GM18505 (cell line): ENCODE measurements around the gene IDE.
"Not testable (repeated sequence)": the region's sequence is repeated elsewhere in the genome, so short reads cannot be mapped to it uniquely, and the experiment has no call there.

Experiments
- ATAC-seq: cut with Tn5 transposase; IDR thresholded peaks from one replicate; pipeline ENCODE4 v1.9.1; 2021; ENCODE audit not compliant: unreplicated experiment
- POLR2A ChIP-seq: IDR thresholded peaks from 4 replicates; pipeline ENCODE4 v1.6.1; 2011; ENCODE audit warnings: borderline replicate concordance; ENCODE audit not compliant: insufficient read depth, insufficient read length; ENCODE audit errors: extremely low read depth

The IDE gene

DNA sequence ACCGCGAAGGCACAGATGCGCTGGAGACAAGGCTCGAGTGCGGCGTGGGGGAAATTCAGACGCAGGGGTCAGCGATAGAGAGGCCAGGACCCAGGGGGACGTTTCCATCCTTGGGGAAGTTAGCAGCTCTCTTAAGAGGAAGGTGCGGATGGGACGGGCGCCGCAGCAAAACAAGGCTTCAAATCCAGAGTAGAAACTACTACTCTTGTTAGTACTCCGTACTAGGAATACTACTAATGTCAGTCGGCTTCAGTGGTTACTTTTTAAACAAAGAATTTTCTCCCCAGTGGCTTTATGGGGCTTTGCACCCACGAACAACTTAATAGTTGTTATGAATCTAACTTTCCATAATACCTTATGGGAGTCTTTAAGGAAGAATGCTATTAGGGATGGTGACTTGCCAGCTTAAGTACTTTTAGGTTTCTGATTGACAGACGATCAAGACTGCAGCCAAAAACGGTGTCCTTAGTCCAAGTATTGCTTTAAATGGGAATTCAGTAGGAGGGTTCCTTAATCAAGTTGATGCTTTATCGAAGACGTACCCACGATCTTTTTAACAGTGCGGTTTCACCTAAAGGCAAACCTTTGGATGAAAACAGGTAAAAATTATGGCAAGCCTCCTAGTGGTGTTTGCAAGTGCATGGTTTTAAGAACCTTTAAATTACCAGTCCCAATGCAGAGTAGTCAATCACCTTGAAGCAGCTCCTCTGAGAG lies 812 bp upstream of the IDE start:
- no peak for TF ChIP-seq POLR2A
- peak; percentile 16 for ATAC-seq

DNA sequence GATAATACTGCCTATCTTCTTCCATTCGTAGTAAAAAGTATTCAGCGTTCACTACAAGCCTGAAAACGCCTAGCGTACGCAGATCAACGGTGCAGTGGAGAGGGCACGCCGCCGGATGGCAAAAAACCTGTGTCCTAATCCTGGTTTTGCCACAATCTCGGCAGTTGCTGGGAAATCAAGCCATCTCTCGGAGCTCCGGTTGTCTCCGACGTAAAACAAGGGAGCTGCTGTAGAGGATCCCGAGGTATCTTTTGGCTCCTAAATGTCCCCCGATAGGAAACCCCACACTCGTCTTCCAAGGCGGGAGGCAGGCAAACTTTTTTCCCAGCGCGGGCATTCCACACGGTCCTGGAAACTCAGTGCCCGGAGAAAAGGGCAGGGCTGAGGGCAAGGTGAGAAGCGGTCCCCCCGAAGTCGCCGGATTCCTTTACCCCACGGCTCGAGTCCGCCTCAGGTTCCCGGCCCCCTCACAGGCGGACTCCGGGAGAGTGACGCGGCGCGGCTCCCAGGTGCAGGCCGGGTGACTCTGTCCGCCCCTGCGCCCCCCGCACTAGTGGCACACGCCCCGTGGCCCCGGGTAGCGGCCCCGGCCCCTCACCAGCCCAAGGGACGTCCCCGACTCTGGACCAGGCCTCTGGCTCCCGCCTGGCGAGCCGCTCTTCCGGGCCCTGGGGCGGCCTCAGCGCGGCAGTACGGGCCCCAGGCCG lies 649 bp downstream of the IDE start:
- ATAC-seq: peak; percentile 20
- TF ChIP-seq POLR2A: no peak

GRCh38 chr10:92572362-92573090 lies 1.4 kb downstream of the IDE start:
- no peak for TF ChIP-seq POLR2A
- no peak for ATAC-seq

DNA sequence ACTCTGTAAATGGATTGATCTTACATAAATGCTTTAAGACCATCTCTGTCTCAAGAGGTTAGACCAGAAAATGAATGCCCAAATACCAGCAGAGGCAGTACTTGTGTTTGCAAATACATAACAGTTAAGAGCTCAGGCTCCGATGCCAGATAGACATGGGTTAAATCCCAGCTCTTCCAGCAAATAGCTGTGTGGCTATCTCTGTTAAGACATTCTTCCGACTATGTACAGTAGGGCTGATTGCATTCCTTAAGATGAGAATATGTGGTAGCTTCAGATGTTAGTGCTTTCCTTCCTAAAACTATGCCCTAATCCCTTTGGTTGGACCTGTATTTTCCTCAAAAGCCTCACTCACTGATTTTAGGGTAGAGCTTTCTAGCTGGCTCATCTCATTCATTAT lies 2.2 kb downstream of the IDE start:
- no peak for ATAC-seq
- no peak for TF ChIP-seq POLR2A

- not testable (repeated sequence) for ATAC-seq
Measured at GRCh38 chr10:92569663-92570062, 4.2 kb downstream of the IDE start.

DNA sequence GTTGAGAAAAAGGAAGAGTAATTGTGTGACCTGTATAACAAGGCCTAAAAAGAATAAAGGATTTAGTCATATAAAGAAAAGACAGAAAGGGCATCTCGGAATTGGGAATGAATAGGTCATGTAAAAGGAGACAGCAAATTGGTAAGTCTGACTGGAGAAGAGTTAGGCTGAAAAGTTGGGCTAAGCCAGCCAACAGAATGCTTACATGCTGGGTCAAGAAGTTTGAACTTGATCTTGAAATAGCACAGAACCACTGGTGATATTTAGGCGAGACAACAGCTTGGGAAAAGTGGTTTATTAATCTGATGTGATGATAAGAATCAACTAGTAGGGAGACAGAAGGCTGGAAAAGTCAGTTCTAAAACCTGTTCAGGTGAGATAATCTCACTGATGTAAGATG lies 4.8 kb downstream of the IDE start:
- TF ChIP-seq POLR2A: no peak
- ATAC-seq: no peak

- ATAC-seq: no peak
- TF ChIP-seq POLR2A: no peak
Measured at GRCh38 chr10:92567952-92568600, 5.8 kb downstream of the IDE start.

DNA sequence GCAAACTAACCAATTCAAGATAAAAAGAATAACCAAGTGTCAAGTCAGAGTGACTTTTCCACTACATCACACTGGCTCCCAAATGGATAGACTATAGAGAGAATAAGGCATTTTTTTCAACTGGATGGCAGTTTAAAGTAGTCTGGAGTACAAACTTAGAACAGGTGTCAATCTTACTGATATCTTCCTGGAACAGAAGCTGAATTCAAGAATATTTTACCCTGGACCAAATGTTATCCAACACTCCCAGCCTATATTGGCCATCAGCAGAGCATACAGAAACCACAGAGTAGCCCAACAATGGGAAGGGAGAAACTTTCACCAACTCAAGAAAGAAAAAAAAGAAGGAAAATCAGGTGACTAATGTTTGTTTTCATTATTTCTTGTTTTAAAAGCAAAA lies 11.5 kb downstream of the IDE start:
- TF ChIP-seq POLR2A: no peak

DNA sequence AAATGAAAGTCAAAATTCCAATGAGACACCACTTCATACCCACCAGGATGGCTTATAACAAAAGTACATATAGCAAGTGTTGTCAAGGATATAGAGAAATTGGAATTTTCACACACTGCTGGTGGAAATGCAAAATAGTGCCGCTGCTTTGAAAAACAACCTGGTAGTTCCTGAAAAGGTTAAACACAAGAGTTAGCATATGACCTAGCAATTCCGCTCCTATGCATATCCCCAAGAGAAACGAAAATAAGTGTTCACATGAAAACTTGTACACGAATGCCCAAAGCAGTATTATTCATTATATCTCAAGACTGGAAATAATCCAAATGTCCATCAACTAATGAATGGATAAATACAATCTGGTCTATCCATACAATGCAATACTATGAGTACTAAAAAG lies 14.8 kb downstream of the IDE start:
- TF ChIP-seq POLR2A: no peak

More for the DNA sequence above, 11.5 kb downstream of the IDE start:
- ATAC-seq: no peak

DNA sequence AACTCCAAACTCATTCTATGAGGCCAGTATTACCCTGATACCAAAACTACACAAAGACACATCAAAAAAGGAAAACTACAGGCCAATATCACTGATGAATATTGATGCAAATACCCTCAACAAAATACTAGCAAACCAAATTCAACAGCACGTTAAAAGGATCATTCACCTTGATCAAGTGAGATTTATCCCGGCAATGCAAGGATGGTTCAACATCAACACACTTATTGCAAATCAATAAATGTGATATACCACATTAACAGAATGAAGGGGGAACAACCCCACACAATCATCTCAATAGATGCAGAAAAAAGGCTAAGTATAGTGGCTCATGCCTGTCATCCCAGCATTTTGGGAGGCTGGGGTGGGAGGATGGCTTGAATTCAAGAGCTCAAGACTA lies 19.9 kb downstream of the IDE start:
- no peak for ATAC-seq
- TF ChIP-seq POLR2A: no peak

More for the DNA sequence above, 14.8 kb downstream of the IDE start:
- ATAC-seq: no peak

DNA sequence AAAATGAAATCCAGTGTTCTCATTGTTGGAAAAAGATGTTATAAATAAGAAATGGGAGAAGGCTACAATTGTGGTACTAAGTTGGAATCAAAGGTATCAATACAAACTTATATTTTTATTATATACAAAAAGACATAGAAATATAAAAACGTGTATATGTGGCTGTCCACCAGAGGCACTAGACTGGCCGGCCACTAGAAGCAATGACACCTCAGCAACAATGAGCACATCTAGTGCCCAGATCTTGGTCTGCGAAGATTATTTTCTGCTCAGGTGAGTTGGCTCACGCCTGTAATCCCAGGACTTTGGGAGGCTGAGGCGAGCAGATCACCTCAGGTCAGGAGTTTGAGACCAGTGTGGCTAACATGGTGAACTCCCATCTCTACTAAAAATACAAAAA lies 21.6 kb downstream of the IDE start:
- no peak for TF ChIP-seq POLR2A
- no peak for ATAC-seq

GRCh38 chr10:92550924-92551323 lies 23.0 kb downstream of the IDE start:
- ATAC-seq: no peak
- TF ChIP-seq POLR2A: no peak

DNA sequence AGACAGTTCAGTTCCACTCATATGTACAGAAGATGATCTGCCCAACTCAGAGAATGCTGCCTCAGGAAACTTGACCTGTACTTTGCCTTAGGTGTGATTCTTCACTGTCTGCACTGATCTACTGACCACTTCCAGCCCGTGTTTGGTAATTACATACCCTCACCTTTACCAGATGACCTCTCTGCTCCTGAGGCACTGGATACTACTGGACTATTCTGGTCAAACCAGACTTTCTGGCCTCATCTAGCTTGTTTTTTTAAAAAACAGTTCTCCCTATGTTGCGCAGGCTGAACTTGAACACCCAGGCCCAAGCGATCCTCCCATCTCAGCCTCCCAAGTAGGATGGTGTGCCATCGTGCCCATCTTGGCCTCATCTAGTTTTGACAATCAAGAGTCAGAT lies 26.2 kb downstream of the IDE start:
- no peak for ATAC-seq
- TF ChIP-seq POLR2A: no peak
